Ishikawa (cell line): ENCODE data around the gene TBC1D5.
A peak's percentile ranks its signal among the peaks of the same experiment; 100 is the strongest.

ENCODE experiments used
- CEBPB ChIP-seq: IDR thresholded peaks from 2 replicates; pipeline ENCODE4 v1.6.1; 2012
- CREB1 ChIP-seq: IDR thresholded peaks from 2 replicates; pipeline ENCODE4 v1.6.1; 2012; ENCODE audit warnings: low read depth
- EGR1 ChIP-seq: IDR thresholded peaks from 2 replicates; pipeline ENCODE4 v1.6.1; 2012
- EP300 ChIP-seq: IDR thresholded peaks from 2 replicates; pipeline ENCODE4 v1.6.1; 2012; ENCODE audit warnings: borderline replicate concordance
- FOXM1 ChIP-seq: IDR thresholded peaks from 2 replicates; pipeline ENCODE4 v1.6.1; 2012; ENCODE audit warnings: low read depth, borderline replicate concordance
- MAX ChIP-seq: IDR thresholded peaks from 2 replicates; pipeline ENCODE4 v1.6.1; 2012
- NFIC ChIP-seq: IDR thresholded peaks from 2 replicates; pipeline ENCODE4 v1.6.1; 2012
- RAD21 ChIP-seq: IDR thresholded peaks from 2 replicates; pipeline ENCODE4 v1.6.1; 2012; ENCODE audit warnings: low read depth
- REST ChIP-seq: IDR thresholded peaks from 2 replicates; pipeline ENCODE4 v1.6.1; 2012; ENCODE audit warnings: low read depth, mild to moderate bottlenecking
- TAF1 ChIP-seq: IDR thresholded peaks from 2 replicates; pipeline ENCODE4 v1.6.1; 2012; ENCODE audit warnings: low read depth, mild to moderate bottlenecking
- TCF12 ChIP-seq: IDR thresholded peaks from 2 replicates; pipeline ENCODE4 v1.6.1; 2012; ENCODE audit warnings: low read depth
- TEAD4 ChIP-seq: IDR thresholded peaks from 2 replicates; pipeline ENCODE4 v1.6.1; 2012
- USF1 ChIP-seq: IDR thresholded peaks from 2 replicates; pipeline ENCODE4 v1.6.1; 2012
- YY1 ChIP-seq: IDR thresholded peaks from 2 replicates; pipeline ENCODE4 v1.6.1; 2012; ENCODE audit warnings: low read depth
- ZBTB7A ChIP-seq: IDR thresholded peaks from 2 replicates; pipeline ENCODE4 v1.6.1; 2012; ENCODE audit warnings: low read depth

TBC1D5 gene

GRCh38 chr3:17678116-17678741 is 64.2 kb downstream of the TBC1D5 start:
- no peak for TF ChIP-seq RAD21
- no peak for TF ChIP-seq TAF1
- TF ChIP-seq REST, result no peak
- no peak for TF ChIP-seq YY1
- TF ChIP-seq EGR1, result no peak
- TF ChIP-seq FOXM1, result no peak
- no peak for TF ChIP-seq CEBPB
- TF ChIP-seq ZBTB7A, result no peak
- no peak for TF ChIP-seq NFIC
- no peak for TF ChIP-seq EP300

GRCh38 chr3:17674082-17674686 is 68.2 kb downstream of the TBC1D5 start:
- TF ChIP-seq CEBPB, result peak; percentile 36; the same call in 1 of the 2 replicates
- no peak for TF ChIP-seq FOXM1

GRCh38 chr3:17672506-17672905 is 69.9 kb downstream of the TBC1D5 start:
- TF ChIP-seq TCF12 (no peak), TAF1 (no peak), USF1 (no peak), YY1 (no peak), CEBPB (no peak), EP300 (no peak), NFIC (no peak), ZBTB7A (no peak), EGR1 (no peak), REST (no peak)

GRCh38 chr3:17670749-17671148 is 71.7 kb downstream of the TBC1D5 start:
- TF ChIP-seq RAD21, result no peak
- no peak for TF ChIP-seq TCF12

GRCh38 chr3:17664923-17665322 is 77.5 kb downstream of the TBC1D5 start:
- TF ChIP-seq ZBTB7A, result no peak
- no peak for TF ChIP-seq MAX
- TF ChIP-seq YY1, result no peak
- no peak for TF ChIP-seq CREB1
- TF ChIP-seq EGR1, result no peak
- no peak for TF ChIP-seq TCF12
- TF ChIP-seq TEAD4, result no peak
- TF ChIP-seq USF1, result no peak
- TF ChIP-seq CEBPB, result no peak

GRCh38 chr3:17656264-17656663 is 86.2 kb downstream of the TBC1D5 start:
- TF ChIP-seq FOXM1 (no peak), TCF12 (no peak), EP300 (no peak), CEBPB (no peak), ZBTB7A (no peak), CREB1 (no peak)

- TF ChIP-seq USF1, result no peak
- no peak for TF ChIP-seq CREB1
- no peak for TF ChIP-seq TEAD4
- TF ChIP-seq YY1, result no peak
- no peak for TF ChIP-seq EP300
- TF ChIP-seq RAD21, result no peak
- TF ChIP-seq REST, result no peak
- no peak for TF ChIP-seq TCF12
- no peak for TF ChIP-seq TAF1
- no peak for TF ChIP-seq MAX
- no peak for TF ChIP-seq NFIC
- no peak for TF ChIP-seq FOXM1
- TF ChIP-seq EGR1, result no peak
- no peak for TF ChIP-seq ZBTB7A
- TF ChIP-seq CEBPB, result no peak
Measured at GRCh38 chr3:17655743-17656142, 86.7 kb downstream of the TBC1D5 start.
